Heart left ventricle (tissue), 16 donors: Measurements from ENCODE around the gene TMF1. TPM values are rescaled to one million over a fixed set of nuclear protein-coding genes. Genes with fewer than 3 reads are reported as not detected.

ENCODE experiments used
- ATAC-seq, 4 donors: fragments of 200-7000 bp; cut with Tn5 transposase; one replicate each; pipeline ENCODE4 v1.9.1; 2020 to 2022; ENCODE audit warnings: moderate library complexity in 4 of 4, mild to moderate bottlenecking in 3 of 4, moderate number of reproducible peaks in 1 of 4
- DNase-seq, 5 donors: peaks; one replicate each; pipeline ENCODE4 v3.0.0-alpha.2; 2020
- H3K27ac ChIP-seq, 12 donors: fragments of 200-600 bp; sonication (generic) in 4 of 12; one replicate each; pipeline versions ENCODE4 v1.5.0 to v1.8.0; 2016 to 2022; ENCODE audit warnings: mild to moderate bottlenecking in 2 of 12
- H3K27me3 ChIP-seq, 9 donors: fragments of 200-600 bp; sonication (generic) in 2 of 9; one replicate each; pipeline versions ENCODE4 v1.5.1 to v1.8.0; 2016 to 2022; ENCODE audit warnings: mild to moderate bottlenecking in 3 of 9
- H3K36me3 ChIP-seq, 9 donors: fragments of 200-600 bp; sonication (generic) in 2 of 9; one replicate each; pipeline versions ENCODE4 v1.5.0 to v1.8.0; 2018 to 2022; ENCODE audit warnings: mild to moderate bottlenecking in 2 of 9
- H3K4me1 ChIP-seq, 12 donors: fragments of 200-600 bp; sonication (generic) in 4 of 12; one replicate each; pipeline versions ENCODE4 v1.5.0 to v1.8.0; 2016 to 2022; ENCODE audit warnings: mild to moderate bottlenecking in 3 of 12
- H3K4me3 ChIP-seq, 12 donors: fragments of 200-600 bp; sonication (generic) in 4 of 12; one replicate each; pipeline versions ENCODE4 v1.5.0 to v1.8.0; 2017 to 2022; ENCODE audit warnings: mild to moderate bottlenecking in 9 of 12, moderate library complexity in 4 of 12
- H3K9me3 ChIP-seq, 12 donors: fragments of 200-600 bp; sonication (generic) in 4 of 12; one replicate each; pipeline versions ENCODE4 v1.5.0 to v1.8.0; 2016 to 2022; ENCODE audit warnings: mild to moderate bottlenecking in 1 of 12
- CTCF ChIP-seq, 12 donors: fragments of 200-600 bp; sonication (generic) in 4 of 12; IDR thresholded peaks; one replicate each; pipeline versions ENCODE4 v1.5.0 to v1.8.0; 2018 to 2022; ENCODE audit warnings: antibody characterized with exemption in 12 of 12, mild to moderate bottlenecking in 5 of 12
- POLR2A ChIP-seq, 2 donors: fragments of 450-650 bp; IDR thresholded peaks; one replicate each; pipeline ENCODE4 v1.6.1; 2017; ENCODE audit warnings: antibody characterized with exemption in 2 of 2, mild to moderate bottlenecking in 2 of 2, moderate library complexity in 2 of 2
- WGBS, 4 donors: extraction: QIAGEN DNeasy Blood & Tissue Kit in 2 of 4; methylation state at CpG; one replicate each; pipeline versions ENCODE4 v1.1.5 to v1.1.7; 2013 to 2018; 5-methylcytosine and 5-hydroxymethylcytosine counted together
- intact Hi-C, 10 donors: fragments of 100-400 bp; cut with DNase I; formaldehyde crosslinking; loops; one replicate each; pipeline versions ENCODE4 v1.11.1 to v1.14.2; 2022
- polyA plus RNA-seq, 2 donors: library from polyadenylated mRNA; stranded (reverse); fragments of 200-250 nt; gene quantifications; one replicate each; pipeline ENCODE4 v1.2.3, GENCODE V29; 2013
- total RNA-seq, 9 donors: library from RNA; depleted of rRNA in 2 of 9; stranded (reverse); fragments of >200 nt in 2 of 9; fragmentation: NEBNext Ultra II Directional in 3 of 9; extraction: Animal tissue kit (Norgen Biotek cat#: 25700) in 3 of 9; gene quantifications; one replicate each; pipeline versions ENCODE4 v1.1.0 to v1.2.4, GENCODE V29; 2016 to 2023
- donor health status: ischemic (EF 13 %, LVEDD 7.1; RV severe dilation, severe dysfunction).
- donor health status: healthy with polysubstance abuse.
- donor health status: DM: no; HTN: yes; CAD: no.
- donor health status: DM: no; HTN: no; CAD: no.
- donor health status: ischemic (EF 25% LVEDD 6.9; RV normal size, moderate dysfunction).
- donor health status: ischemic (EF 25% LVEDD 5.7; RV mildly dilated, moderate dysfunction).
- donor health status: healthy.
- donor health status: DM: yes; HTN: yes; CAD: no.
- donor health status: ischemic (EF 35%, LVEDD 5.7; RV mildly dilated, moderate dysfunction).
- donor health status: nonischemic (EF 11% LVEDD 7.7; RV severe dilation, severe dysfunction).
- donor health status: DM: yes; HTN: yes; CAD: no.
- donor health status: PGD.
- donor health status: ischemic (EF 29% LVEDD 5.4; RV normal size, mild dysfunction).
- donor health status: nonischemic (EF 23%, LVEDD 6.1; RV moderate dilation, normal function).

Gene TMF1
- total and polyA plus RNA-seq, 11 donors, result 4.0 to 23.4 (median 19.2) TPM

GRCh38 chr3:69082805-69083204 lies 30.7 kb upstream of the TMF1 start:
- intact Hi-C loops, result loop anchor here in 1 of 10 donors (5.0 kb wide), 2 partner anchors 39 to 71 kb away; partner anchors contain the start of genes EOGT and LMOD3
- DNase-seq, result peak in 2 of 5 donors; percentile 52 to 54
- Histone ChIP-seq H3K9me3 (no peaks in the 10 kb centered on the region), H3K27ac (peak overlapping the region in 10 of 12 donors; percentile 14 to 99 (median 94)), H3K4me1 (peaks cover 19 to 81% (median 62%) of the 10 kb centered on the region in 12 donors), H3K4me3 (no peak overlapping the region), H3K27me3 (no peaks in the 10 kb centered on the region), H3K36me3 (no peaks in the 10 kb centered on the region)
- TF ChIP-seq CTCF (IDR thresholded peaks at IDR 0.05), result no peak
- TF ChIP-seq POLR2A (IDR thresholded peaks at IDR 0.05), result no peak
- peak in 1 of 4 donors; percentile 10 for ATAC-seq

DNA sequence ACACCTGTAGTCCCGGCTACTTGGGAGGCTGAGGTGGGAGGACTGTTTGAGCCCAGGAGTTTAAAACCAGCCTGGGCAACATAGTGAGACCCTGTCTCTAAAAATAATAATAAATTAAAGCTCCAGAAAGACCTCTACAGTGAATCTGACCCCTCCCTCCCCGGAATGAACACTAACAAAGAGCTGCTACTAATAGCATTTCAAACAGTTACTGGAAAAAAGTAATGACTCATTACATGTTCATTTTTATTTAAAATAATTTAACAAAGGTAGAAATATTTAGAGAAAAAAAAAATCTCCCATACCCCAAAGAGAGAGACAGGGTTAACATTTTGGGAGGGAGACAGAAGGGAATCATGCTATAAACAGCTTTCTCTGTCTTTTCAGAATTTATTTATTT lies 30.2 kb upstream of the TMF1 start:
- TF ChIP-seq POLR2A (IDR thresholded peaks at IDR 0.05) (no peak), CTCF (IDR thresholded peaks at IDR 0.05) (no peak)
- H3K36me3 ChIP-seq, result no peaks in the 10 kb centered on the region
- ATAC-seq (no peak), DNase-seq (no peak)
- peaks cover 17 to 81% (median 60%) of the 10 kb centered on the region in 12 donors for H3K4me1 ChIP-seq
- H3K27ac ChIP-seq, result peak overlapping the region in 10 of 12 donors; percentile 13 to 99 (median 94)
- WGBS, 4 donors, result 59 to 84% (median 74%) methylated on average over 2 of the region's 2 CpGs
- intact Hi-C loops, result loop anchor here in 1 of 10 donors (5.0 kb wide), 2 partner anchors 40 to 70 kb away; partner anchors contain the start of genes EOGT and LMOD3
- no peaks in the 10 kb centered on the region for H3K27me3 ChIP-seq
- H3K4me3 ChIP-seq, result no peak overlapping the region
- no peaks in the 10 kb centered on the region for H3K9me3 ChIP-seq

GRCh38 chr3:69081583-69082262 lies 29.6 kb upstream of the TMF1 start:
- Histone ChIP-seq H3K4me3 (no peak overlapping the region), H3K9me3 (no peaks in the 10 kb centered on the region), H3K27ac (peak overlapping the region in 8 of 12 donors; percentile 13 to 99 (median 94)), H3K36me3 (peaks cover 0 to 4% (median 0%) of the 10 kb centered on the region in 9 donors), H3K4me1 (peaks cover 10 to 78% (median 54%) of the 10 kb centered on the region in 12 donors), H3K27me3 (no peaks in the 10 kb centered on the region)
- no peak for DNase-seq
- TF ChIP-seq POLR2A (IDR thresholded peaks at IDR 0.05), result no peak
- no peak for TF ChIP-seq CTCF (IDR thresholded peaks at IDR 0.05)
- 44 to 65% (median 57%) methylated on average over 4 to 5 of the region's 5 CpGs for WGBS, 4 donors
- intact Hi-C loops, result loop anchor here in 1 of 10 donors (5.0 kb wide), 2 partner anchors 41 to 69 kb away; partner anchors contain the start of genes EOGT and LMOD3
- ATAC-seq, result no peak

GRCh38 chr3:69080233-69080920 lies 28.2 kb upstream of the TMF1 start, which contains the start of gene UBA3:
Gene UBA3, minus strand, starts transcription at chr3:69080365. Its CDS starts 12 bp downstream, at chr3:69080353.
- WGBS, 4 donors, result 3 to 5% (median 4%) methylated on average over 23 to 37 of the region's 37 CpGs
- ATAC-seq, result peak; percentile 65 to 91 (median 84)

More at GRCh38 chr3:69080233-69080920, 28.2 kb upstream of the TMF1 start, which contains the start of gene UBA3:
- no peak for TF ChIP-seq CTCF (IDR thresholded peaks at IDR 0.05)
- TF ChIP-seq POLR2A (IDR thresholded peaks at IDR 0.05), result peak in 1 of 2 donors; percentile 41
- Histone ChIP-seq H3K9me3 (no peaks in the 10 kb centered on the region), H3K4me1 (peaks cover 9 to 71% (median 51%) of the 10 kb centered on the region in 12 donors), H3K4me3 (peak within 1 kb of the TSS; percentile 66 to 93 (median 84)), H3K27me3 (no peaks in the 10 kb centered on the region), H3K27ac (peak within 1 kb of the TSS in 11 of 12 donors; percentile 81 to 99 (median 89)), H3K36me3 (peaks cover 0 to 17% (median 10%) of the 10 kb centered on the region in 9 donors)
- DNase-seq, result peak; percentile 93 to 96 (median 93)
- intact Hi-C loops, result loop anchor here in 1 of 10 donors (5.0 kb wide), 2 partner anchors 42 to 68 kb away; partner anchors contain the start of genes EOGT and LMOD3
